Stimulated activated CD8-positive, alpha-beta memory T cell treated with anti-CD3 and anti-CD28 coated beads, Interleukin-4, amount 100 ng/mL, for 48 hours (primary cell): ENCODE data around the gene CRTC1.
"Not testable (repeated sequence)": the region's sequence is repeated elsewhere in the genome, so short reads cannot be mapped to it uniquely, and the experiment has no call there.

Source experiments
- DNase-seq: peaks from one replicate; pipeline ENCODE4 v3.0.0-alpha.2; 2020

CRTC1 gene

GRCh38 chr19:18708452-18709231 lies 25.2 kb downstream of the CRTC1 start:
- no peak for DNase-seq

- DNase-seq, result no peak
Observed at GRCh38 chr19:18709546-18709945, 26.1 kb downstream of the CRTC1 start.

DNA sequence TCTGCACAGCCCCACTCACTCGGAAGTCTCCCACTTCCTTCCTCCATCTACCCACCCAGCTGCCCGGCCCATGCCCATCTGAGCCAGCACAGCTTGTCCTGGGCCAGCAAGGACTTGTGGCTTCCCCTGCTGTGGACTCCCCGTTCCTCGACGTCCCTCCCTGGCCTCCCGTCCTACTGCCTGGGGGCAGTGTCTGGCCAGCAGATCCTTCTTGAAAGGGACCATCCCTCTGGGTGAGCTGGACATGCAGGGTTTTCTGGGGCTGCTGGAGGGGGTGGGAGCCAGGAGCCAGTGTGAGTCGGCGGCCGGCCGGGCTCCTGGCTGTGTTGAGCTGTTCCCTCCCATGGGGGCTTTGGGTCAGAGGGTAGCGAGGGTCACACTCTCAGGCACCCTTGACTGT lies 26.7 kb downstream of the CRTC1 start:
- DNase-seq, result no peak

- DNase-seq, result no peak
Observed at GRCh38 chr19:18710996-18711751, 27.7 kb downstream of the CRTC1 start.

DNA sequence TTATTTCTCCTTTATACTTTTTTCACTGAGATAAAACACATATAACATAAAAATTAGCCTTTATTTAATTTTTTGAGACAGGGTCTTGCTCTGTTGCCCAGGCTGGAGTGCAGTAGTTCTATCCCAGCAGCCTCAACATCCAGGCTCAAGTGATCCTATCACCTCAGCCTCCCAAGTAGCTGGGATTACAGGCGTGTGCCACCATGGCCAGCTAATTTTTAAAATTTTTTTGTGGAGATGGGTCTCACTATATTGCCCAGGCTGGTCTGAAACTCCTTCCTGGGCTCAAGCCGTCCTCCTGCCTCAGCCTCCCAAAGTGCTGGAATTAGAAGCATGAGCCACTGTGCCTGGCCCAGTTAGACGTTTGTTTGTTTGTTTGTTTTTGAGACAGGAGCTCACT lies 28.4 kb downstream of the CRTC1 start:
- no peak for DNase-seq

GRCh38 chr19:18712981-18713380 lies 29.5 kb downstream of the CRTC1 start:
- no peak for DNase-seq

- no peak for DNase-seq
Observed at GRCh38 chr19:18713550-18714117, 30.2 kb downstream of the CRTC1 start.

GRCh38 chr19:18715416-18715815 lies 31.9 kb downstream of the CRTC1 start:
- no peak for DNase-seq

DNA sequence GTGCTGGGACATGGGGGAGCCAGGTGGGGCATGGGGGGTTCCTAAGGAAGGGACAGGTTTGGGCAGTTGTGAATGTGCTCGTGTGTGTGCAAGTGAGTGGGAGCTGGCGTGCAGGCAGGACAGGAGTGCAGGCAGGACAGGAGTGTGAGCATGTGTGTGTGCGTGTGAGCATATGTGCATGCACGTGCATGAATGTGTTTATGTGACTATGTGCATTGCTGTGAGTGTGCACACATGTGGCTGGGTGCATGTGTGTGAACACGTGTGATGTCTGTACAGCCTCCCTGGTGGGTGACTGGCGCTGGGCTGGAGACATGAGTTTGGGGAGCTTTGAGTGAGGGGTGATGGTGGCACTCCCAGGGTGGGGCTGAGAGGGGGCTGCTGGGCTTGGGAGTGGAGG lies 33.4 kb downstream of the CRTC1 start:
- DNase-seq, result no peak

DNA sequence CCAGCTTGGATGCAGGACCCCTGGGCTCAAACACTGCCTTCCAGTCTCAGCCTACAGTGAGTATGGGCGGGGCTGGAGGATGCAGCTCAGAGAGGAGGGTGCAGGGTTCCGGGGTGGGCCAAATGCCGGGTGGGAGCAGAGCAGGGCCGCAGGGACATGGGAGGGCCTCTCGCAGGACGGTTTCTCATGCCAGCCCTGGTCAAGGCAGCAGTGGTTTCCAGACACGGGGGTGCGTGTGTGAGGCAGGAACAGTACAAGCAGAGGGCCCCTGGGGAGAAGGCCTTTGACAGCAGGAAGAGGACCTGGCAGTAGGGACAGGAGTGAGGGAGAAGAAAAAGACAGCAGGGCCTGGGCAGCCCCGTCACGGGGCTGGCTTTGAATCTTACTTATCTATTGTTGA lies 34.1 kb downstream of the CRTC1 start:
- no peak for DNase-seq

- no peak for DNase-seq
Observed at GRCh38 chr19:18718015-18718526, 34.6 kb downstream of the CRTC1 start.

DNA sequence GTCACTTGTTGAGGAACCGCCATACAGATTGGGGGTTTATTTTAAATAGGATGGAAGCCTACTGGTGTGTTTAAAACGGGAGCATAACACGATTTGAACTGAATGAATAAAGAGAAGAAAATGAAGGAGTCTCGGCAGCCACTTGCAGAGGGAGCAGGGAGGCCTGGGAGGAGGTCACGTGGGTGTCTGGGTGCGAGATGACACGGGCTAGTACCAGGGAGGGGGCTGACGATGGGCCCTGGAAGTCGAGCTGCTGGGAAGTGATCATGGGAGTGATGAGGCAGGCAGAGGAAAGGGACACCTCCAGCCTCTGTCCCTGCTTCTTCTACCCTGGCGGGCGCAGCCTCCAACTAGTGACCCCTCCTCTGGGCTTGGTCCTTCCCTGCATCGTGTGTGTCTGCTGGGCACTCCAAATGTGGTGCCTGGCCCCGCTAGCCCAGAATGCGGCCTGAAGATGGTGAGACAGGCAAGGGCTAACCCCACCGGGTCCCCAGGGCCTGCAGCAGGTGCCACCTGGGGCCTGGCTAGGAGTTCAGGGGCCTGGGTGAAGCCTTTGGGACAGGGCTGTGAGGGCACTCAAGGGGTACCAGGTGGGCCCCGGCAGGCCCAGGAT lies 35.5 kb downstream of the CRTC1 start:
- no peak for DNase-seq

- DNase-seq, result no peak
Observed at GRCh38 chr19:18719541-18719940, 36.1 kb downstream of the CRTC1 start.

DNA sequence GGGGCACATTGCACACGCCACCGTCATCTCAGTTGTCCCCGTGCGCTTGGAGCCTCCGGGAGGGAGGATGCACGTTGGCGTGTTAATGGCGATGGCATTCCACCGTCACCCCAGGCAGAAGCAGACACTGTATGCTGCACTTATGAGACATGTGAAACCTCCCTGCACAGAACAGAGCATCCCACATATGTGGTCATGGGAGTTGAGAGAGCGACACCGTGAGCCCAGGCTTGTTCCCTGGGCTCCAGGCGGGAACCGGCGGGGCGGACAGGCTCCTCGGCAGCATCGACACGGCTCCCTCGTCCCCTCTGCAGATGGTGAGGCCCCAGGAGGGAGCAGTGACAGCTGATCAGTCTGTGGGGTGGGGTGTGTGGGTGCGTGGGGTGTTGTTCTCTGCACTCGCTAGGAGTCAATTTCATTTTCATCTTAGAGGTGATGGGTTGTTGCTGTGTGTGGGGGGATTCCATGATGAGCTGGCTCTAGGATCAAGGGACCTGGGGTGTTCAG lies 40.4 kb downstream of the CRTC1 start:
- no peak for DNase-seq

- no peak for DNase-seq
Observed at GRCh38 chr19:18725841-18726770, 42.6 kb downstream of the CRTC1 start.

GRCh38 chr19:18726846-18727245 lies 43.4 kb downstream of the CRTC1 start:
- DNase-seq, result no peak

- not testable (repeated sequence) for DNase-seq
Observed at GRCh38 chr19:18727602-18728001, 44.1 kb downstream of the CRTC1 start.

GRCh38 chr19:18729933-18730530 lies 46.6 kb downstream of the CRTC1 start:
- no peak for DNase-seq

DNA sequence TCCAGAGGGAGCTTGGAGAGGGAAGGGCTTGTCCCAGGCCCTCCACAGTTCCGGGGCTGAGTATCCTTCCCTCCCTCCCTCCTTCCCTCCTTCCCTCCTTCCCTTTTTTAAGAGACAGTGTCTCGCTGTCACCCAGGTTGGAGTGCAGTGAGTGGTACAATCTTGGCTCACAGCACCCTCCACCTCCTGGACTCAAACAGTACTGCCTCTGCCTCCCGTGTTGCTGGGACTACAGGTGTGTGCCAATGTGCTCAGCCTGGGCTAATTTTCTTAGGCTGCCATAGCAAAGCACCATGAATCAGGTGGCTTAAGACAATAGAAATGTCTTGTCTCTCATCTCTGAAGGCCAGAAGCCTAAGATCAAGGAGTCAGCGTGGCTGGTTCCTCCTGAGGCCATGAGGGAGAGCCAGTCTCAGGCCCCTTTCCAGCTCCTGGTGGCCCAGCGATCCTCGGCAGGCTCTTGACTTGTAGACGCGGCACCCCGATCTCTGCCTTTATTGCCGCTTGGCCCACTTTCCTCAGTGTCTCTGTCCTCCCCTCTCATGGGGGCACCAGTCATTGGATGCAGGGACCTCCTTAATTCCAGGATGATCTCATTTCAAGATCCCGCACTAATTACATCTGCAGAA lies 47.5 kb downstream of the CRTC1 start:
- no peak for DNase-seq

GRCh38 chr19:18731562-18732008 lies 48.1 kb downstream of the CRTC1 start:
- peak; percentile 45 for DNase-seq

DNA sequence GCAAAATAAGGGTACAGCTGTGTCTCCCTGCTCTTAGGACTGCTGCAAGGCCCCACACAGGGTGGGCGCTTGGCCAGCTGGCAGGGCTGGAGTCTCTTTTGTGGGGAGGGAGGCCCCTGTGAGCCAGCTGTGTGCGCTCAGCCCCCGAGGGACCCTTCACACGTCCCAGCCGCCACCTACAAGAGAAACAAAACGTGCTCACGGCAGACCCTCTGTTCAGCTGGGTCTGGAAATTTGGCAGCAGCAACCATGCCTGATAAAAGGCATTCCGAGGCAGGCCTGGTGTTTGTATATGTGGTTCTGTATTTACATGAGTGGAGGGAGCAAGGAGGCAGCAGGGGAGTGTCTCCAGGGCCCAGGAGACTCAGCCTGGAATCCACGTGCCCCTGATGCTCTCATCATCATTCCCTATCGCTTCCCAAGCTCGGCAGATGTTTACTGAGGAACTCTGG lies 49.7 kb downstream of the CRTC1 start:
- no peak for DNase-seq
